Anterior cingulate cortex (tissue), 58 donors: Measurements from ENCODE around the gene IVD.

Experiments
- DNase-seq, 58 donors: peaks; one replicate each; lab custom pipeline; 2025; lab: John Stamatoyannopoulos, UW

The IVD gene

GRCh38 chr15:40405501-40406381 lies at the start of gene IVD:
Gene IVD, plus strand, starts transcription at chr15:40405795. Its CDS starts 33 bp downstream, at chr15:40405828.
- DNase-seq, result peak; percentile 73 to 99 (median 96)

DNA sequence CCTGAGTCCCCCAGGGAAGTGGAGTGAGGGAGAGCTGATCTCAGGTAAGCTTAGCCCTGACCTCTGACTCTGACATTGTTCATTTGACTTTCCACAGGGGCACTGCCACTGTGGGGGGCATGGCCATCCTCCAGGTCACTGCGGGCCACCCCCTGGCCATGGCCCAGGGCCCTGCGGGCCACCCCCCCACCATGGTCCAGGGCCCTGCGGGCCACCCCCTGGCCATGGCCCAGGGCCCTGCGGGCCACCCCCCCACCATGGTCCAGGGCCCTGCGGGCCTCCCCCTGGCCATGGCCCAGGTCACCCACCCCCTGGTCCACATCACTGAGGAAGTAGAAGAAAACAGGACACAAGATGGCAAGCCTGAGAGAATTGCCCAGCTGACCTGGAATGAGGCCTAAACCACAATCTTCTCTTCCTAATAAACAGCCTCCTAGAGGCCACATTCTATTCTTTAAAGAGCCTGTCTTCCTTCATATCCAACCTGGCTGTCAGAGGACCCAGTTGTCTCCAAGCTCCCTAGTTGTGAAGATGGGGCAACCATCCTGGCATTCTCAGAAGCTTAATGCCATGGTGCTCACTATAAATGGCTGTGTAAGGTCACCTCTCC lies 49.5 kb upstream of the IVD start:
- no peak for DNase-seq

- DNase-seq, result no peak
Observed at GRCh38 chr15:40357246-40357645, 48.3 kb upstream of the IVD start.

- DNase-seq, result peak in 56 of 58 donors; percentile 20 to 90 (median 80)
Observed at GRCh38 chr15:40357723-40358470, 47.7 kb upstream of the IVD start, which contains the start of gene DISP2. Gene DISP2, plus strand, starts transcription at chr15:40358219. Its CDS starts 103 bp downstream, at chr15:40358322.

GRCh38 chr15:40358471-40359353 lies 46.9 kb upstream of the IVD start:
- peak in 14 of 58 donors; percentile 12 to 70 (median 48) for DNase-seq

GRCh38 chr15:40360015-40360414 lies 45.6 kb upstream of the IVD start:
- no peak for DNase-seq

- no peak for DNase-seq
Observed at GRCh38 chr15:40361640-40362039, 44.0 kb upstream of the IVD start.

GRCh38 chr15:40363611-40364010 lies 42.0 kb upstream of the IVD start:
- no peak for DNase-seq

GRCh38 chr15:40364251-40364650 lies 41.3 kb upstream of the IVD start:
- no peak for DNase-seq

GRCh38 chr15:40365016-40365415 lies 40.6 kb upstream of the IVD start:
- peak in 1 of 58 donors; percentile 8 for DNase-seq

GRCh38 chr15:40365624-40366456 lies 39.8 kb upstream of the IVD start:
- DNase-seq, result no peak

DNA sequence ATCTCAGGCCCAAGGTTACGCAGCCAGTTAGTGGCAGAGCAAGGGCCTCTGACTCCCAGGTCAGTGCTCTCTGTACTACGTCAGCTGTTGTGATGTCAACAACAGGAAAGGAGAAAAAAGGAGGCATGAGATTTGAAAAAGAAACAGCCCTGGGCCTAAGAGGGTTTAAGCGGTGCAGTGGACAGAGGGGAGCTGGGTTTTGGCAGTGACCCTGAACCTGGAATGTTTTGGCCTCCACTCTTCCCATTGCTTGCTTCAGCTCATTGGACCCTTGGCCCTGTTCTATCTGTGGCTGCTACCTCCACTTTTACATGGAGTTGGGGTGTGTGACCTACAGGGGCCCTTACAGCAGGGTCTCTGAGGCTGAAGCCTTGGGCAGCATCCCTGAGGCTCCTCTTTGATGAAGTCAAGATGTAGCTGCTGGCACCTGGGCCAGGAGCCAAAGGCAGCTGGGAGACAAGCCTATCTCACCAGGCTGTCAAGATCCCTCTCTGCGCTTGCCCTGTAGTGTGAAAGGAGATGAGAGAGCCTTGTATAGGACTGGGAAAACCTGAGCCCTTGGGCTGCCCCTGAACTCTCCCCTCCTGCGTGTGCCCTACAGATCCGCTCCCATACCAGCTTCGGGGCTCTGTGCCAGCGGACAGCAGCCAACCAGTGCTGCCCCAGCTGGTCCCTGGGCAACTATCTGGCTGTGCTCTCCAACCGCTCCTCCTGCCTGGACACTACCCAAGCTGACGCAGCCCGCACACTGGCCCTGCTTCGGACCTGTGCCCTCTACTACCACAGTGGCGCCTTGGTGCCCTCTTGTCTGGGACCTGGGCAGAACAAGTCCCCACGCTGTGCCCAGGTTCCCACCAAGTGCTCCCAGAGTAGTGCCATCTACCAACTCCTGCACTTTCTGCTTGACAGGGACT lies 38.9 kb upstream of the IVD start:
- DNase-seq, result peak in 54 of 58 donors; percentile 11 to 88 (median 60)

GRCh38 chr15:40367371-40367685 lies 38.3 kb upstream of the IVD start:
- DNase-seq, result peak in 2 of 58 donors; percentile 46 to 54

DNA sequence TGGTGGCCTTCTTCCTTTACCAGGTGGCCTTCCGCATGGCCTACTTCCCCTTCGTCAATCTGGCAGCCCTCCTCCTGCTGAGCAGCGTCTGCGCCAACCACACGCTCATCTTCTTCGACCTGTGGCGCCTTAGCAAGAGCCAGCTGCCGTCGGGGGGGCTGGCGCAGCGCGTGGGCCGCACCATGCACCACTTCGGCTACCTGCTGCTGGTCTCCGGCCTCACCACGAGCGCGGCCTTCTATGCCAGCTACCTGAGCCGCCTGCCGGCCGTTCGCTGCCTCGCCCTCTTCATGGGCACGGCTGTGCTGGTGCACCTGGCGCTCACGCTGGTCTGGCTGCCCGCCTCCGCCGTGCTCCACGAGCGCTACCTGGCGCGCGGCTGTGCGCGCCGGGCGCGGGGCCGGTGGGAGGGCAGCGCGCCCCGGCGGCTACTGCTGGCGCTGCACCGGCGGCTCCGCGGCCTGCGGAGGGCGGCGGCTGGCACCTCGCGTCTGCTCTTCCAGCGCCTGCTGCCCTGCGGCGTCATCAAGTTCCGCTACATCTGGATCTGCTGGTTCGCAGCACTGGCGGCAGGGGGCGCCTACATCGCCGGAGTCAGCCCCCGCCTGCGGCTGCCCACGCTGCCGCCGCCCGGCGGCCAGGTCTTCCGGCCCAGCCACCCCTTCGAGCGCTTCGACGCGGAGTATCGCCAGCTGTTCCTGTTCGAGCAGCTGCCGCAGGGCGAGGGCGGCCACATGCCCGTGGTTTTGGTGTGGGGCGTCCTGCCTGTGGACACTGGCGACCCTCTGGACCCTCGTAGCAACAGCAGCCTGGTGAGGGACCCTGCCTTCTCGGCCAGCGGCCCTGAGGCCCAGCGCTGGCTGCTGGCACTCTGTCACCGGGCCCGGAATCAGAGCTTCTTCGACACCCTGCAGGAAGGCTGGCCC lies 37.6 kb upstream of the IVD start:
- peak in 49 of 58 donors; percentile 9 to 78 (median 48) for DNase-seq

DNA sequence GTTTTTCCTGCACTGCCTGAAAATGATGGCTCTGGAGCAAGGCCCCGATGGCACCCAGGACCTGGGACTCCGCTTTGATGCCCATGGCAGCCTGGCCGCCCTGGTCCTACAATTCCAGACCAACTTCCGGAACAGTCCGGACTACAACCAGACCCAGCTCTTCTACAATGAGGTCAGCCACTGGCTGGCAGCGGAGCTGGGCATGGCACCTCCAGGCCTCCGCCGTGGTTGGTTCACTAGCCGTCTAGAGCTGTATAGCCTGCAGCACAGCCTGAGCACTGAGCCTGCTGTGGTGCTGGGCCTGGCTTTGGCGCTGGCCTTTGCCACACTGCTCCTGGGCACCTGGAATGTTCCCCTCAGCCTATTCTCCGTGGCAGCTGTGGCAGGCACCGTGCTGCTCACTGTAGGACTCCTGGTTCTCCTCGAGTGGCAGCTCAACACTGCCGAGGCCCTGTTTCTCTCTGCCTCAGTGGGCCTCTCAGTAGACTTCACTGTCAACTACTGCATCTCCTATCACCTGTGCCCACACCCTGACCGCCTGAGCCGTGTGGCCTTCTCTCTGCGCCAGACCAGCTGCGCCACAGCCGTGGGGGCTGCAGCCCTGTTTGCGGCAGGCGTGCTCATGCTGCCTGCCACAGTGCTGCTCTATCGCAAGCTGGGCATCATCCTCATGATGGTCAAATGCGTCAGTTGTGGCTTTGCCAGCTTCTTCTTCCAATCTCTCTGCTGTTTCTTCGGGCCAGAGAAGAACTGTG lies 36.7 kb upstream of the IVD start:
- peak in 2 of 58 donors; percentile 6 to 10 for DNase-seq

- DNase-seq, result no peak
Observed at GRCh38 chr15:40369474-40369869, 36.1 kb upstream of the IVD start.
